Daoy (cell line): ENCODE data around the gene ERH. TPM values are rescaled to one million over a fixed set of nuclear protein-coding genes. Genes with fewer than 3 reads are reported as not detected.
"Not testable (repeated sequence)": the region's sequence is repeated elsewhere in the genome, so short reads cannot be mapped to it uniquely, and the experiment has no call there.

Experiments
- DNase-seq: peaks from one replicate; pipeline ENCODE4 v3.0.0-alpha.2; 2015; ENCODE audit warnings: low read depth
- total RNA-seq: library from RNA; depleted of rRNA; stranded (reverse); fragments of >200 nt; shearing (Covaris generic); gene quantifications from 2 replicates; pipeline ENCODE4 v1.2.3, GENCODE V29; 2014; rRNA removed

Gene ERH
- total RNA-seq: 262 and 280 TPM in 2 replicates

DNA sequence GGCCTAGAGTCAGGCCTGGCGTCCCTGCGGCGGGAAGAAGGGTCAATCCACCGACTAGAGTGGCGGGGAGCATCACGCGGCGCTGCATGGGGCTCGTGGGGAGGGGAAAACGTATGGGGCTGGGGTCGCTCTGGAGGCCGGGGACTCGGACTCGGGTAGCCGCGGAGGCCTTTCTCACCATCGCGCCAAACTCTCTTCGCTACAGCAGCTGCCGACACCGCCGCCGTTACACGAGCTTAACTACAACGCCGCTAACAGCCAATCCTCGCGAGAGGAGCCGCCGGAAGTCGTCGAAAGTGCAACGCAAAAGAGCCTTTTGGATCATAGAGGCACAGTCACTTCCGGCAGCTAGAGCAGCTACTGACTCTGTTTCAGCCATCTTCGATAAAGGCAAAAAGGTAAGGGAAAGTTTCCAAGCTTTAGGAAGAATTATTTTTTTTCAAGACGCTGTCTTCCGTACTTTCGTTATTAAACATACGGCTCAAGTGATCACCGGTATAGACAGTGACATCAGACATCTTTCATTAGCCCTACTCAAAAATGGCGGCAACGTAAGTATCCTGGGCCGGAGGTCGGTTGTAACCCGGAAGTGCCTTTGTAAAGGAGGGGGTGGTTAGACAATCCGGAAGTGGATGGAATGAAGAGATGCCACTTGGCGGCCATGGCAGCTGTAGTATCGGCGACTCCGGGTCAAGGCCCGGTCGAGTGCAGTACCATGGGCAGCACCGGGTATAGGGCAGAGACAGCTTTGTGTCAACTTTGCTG lies at the start of gene ERH, which contains the start of gene SLC39A9:
Gene ERH (minus strand): TSS at position 247 of the 765 bp plus-strand sequence. CDS start 66 bp downstream, at position 181.
Gene SLC39A9 (plus strand): TSS at position 640 of the 765 bp plus-strand sequence. CDS start 678 bp downstream, outside the sequence.
- DNase-seq: peak; percentile 98

DNA sequence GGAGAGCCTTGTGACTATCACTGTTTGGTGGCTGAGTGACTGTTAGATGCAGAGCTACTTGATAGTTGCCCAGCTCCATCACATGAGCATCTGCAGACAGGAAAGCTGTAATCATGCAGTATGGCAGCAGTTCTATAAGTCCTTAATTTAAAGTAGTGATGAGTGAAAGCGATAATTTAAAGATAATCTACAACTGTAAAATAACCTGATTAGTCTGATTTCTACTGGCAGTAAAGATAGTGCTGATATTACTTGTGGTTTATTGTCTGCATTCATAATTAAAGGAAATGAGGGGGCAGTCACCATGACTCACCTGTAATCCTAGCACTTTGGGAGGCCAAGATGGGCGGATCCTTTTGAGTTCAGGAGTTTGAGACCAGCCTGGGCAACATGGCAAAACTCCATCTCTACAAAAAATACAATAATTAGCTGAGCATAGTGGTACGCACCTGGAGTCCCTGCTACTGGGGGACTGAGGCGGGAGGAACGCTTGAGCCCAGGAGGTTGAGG lies 45.3 kb upstream of the ERH start:
- DNase-seq: peak; percentile 66

DNA sequence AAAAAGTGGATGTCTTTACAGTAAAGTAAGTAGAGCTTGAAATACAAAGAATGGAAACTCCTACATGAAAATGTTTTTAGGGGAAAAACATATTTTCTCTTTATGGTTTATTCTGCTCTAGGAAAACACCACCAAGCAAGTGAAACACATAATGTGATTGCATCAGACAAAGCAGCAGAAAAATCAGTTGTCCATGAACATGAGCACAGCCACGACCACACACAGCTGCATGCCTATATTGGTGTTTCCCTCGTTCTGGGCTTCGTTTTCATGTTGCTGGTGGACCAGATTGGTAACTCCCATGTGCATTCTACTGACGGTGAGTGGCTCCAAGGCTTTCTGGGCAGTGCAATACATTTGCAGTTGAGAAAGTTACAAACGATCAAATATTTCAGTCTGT lies 43.8 kb upstream of the ERH start:
- no peak for DNase-seq

DNA sequence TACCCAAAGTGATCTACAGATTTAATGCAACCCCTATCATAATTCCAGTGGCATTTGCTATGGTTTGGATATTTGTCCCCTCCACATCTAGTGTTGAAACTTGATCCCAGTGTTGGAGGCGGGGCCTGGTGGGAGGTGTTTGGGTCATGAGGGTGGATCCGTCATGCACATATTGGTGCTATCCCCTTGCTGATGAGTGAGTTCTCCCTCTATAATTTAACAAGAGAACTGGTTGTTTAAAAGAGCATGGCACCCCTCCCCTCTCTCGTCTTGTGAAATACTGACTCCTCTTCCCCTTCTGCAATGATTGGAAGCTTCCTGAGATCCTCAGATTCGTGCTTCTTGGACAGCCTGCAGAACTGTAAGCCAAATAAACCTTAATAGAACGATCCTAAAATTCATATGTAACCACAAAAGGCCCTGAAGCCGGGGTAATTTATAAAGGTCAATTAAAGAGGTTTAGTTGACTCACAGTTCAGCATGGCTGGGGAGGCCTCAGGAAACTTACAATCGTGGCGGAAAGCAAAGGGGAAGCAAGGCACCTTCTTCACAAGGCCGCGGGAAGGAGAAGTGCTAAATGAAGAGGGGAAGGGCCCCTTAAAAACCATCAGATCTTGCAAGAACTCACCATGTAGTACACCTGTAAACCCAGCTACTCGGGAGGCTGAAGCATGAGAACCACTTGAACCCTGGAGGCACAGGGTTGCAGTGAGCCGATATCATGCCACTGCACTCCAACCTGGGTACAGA lies 41.6 kb upstream of the ERH start:
- DNase-seq: no peak

DNA sequence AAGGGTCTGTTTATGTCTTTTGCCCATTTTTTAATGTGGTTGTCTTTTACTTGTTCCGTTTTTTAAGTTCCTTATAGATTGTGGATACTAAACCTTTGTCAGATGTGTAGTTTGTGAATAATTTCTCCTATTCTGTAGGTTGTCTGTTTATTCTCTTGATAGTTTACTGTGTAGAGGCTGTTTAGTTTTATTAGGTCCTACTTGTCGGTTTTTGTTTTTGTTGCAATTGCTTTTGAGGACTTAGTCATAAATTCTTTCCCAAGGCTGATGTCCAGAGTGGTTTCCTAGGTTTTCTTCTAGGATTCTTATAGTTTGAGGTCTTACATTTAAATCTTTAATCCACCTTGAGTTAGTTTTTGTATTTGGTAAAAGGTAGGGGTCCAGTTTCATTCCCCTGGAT lies 34.3 kb upstream of the ERH start:
- DNase-seq: no peak

DNA sequence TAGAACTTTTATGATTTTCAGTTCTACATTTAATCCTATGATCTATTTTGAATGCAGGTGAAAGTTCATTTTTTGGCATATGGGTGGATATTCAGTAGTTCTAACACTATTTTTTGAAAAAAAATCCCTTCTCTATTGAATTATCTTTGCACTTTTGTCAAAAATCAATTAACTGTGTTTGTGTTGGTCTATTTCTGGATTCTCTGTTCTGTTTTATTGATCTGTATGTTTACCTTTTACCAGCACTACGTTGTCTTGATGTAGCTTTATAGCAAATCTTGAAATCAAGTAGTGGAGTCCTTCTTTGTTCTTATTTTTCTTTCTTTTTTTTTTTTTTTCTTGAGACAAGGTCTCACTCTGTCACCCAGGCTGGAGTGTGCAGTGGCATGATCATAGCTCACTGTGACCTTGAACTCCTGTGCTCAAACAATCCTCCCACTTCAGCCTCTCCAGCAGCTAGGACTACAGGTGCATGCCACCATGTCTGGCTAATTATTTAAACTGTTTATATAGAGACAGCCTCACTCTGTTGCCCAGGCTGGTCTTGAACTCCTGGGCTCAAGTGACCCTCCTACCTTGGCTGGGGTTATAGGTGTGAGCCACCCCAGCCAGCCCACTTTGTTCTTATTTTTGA lies 32.3 kb upstream of the ERH start:
- DNase-seq: no peak

DNA sequence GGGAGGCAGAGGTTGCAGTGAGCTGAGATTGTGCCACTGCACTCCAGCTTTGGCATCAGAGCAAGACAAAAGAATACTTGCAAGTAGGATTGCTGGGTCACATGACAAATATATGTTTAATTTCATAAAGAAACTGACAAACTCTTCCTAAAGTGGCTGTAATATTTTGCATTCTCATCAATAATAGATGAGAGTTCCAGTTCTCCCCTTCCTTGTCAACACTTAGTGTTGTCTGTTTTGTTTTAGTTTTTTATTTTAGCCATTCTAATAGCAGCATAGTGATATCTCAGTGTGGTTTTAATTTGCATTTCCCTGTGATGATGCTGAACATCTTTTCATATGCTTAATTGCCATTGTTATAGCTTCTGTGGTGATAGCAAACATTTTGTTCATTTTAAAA lies 31.5 kb upstream of the ERH start:
- DNase-seq: no peak

DNA sequence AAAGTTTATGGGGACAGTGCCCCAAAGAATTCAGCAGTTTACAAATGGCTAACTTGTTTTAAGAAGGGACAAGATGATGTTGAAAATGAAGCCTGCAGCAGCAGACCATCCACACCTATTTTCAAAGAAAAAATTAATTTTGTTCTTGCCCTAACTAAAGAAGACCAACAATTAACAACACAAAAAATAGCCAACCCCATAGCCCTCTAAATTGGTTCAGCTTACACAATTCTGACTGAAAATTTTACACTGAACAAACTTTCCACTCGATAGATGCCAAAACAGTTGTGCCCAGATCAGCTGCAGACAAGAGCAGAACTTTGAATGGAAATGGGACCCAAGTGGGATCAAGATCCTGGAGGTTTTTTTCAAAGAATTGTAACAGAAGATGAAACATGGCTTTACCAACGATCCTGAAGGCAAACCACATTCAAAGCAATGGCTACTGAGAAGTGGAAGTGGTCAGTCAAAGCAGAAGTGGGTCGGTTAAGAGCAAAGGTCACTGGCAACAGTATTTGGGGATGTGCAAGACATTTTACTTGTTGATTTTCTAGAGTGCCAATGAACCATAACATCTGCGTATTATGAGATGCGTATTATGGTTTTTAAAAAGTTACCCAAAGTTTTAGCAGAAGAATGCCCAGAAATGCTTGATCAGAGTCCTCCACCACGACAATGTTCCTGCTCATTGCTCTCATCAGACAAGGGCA lies 30.3 kb upstream of the ERH start:
- no peak for DNase-seq

DNA sequence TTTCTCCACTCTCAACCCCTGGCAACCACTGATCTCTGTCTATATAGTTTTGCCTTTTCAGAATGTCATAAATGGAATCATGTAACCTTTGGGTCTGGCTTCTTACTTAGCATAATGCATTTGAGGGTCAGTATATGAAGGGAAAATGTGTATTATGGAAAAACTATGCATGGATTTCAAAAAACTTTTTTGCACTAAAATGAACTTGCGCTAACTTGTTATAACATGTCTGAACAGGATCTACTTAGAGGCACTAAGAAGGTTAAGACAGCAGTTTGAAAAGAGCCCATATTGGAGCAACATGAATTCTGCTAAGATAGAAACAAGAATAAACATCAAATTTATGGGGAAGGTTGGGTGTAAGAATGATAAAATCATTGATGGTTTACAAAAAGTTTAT lies 29.5 kb upstream of the ERH start:
- DNase-seq: no peak

DNA sequence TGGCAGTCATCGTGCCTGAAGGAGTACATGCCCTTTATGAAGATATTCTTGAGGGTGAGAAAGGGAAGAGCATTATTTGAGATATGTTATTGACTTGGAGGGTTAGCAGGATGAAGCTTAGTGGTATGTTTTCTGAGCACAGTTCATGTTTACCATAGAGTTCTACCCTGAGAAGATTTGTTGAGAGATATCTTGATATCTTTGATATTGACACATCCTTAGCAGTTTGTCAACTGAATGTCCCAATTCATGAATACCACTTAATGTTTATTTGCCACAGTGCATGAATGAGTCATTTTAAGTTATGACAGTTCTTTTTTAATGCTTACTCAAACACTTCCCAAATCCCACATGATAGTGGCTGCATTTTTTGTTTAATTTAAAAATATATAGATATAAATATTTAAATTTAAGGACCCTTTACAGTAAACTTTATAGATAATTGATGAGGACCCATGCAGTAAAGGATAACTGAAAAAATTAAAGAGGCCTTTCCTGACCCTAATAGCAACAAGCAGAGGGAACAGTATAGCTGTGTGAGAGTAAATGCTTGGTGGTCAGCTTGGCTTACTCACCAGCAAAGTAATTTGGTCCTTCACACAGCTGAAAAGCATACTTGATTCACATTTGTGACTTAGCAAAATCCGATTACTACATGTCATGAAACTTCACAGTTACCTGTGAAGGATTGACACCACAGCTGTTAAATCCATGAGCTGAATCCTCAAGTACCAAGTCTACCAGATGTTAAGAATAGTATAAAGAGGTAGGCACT lies 26.2 kb upstream of the ERH start:
- DNase-seq: no peak

DNA sequence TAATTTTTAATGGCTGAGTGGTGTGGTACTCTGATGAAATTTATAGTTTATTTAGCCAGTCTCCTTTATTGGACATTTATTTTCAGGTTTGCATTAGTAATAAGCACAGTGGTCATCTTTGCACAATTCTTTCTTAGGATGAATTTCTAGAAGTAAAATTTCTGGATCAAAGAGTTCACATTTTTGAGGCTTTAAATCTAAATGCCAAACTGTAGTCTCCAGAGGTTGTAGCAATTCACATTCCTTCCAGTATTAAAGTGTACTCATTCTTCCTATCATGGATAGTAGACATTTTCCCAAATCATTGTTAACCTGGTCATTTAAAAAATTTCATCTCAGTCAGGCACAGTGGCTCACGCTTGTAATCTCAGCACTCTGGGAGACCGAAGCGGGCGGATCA lies 25.2 kb upstream of the ERH start:
- DNase-seq: no peak

DNA sequence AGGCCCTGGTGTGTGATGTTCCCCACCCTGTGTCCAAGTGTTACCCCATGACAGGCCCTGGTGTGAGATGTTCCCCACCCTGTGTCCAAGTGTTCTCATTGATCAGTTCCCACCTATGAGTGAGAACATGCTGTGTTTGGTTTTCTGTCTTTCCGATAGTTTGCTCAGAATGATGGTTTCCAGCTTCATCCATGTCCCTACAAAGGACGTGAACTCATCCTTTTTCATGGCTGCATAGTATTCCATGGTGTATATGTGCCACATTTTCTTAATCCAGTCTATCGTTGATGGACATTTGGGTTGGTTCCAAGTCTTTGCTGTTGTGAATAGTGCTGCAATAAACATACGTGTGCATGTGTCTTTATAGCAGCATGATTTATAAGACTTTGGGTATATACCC lies 18.0 kb upstream of the ERH start:
- not testable (repeated sequence) for DNase-seq

DNA sequence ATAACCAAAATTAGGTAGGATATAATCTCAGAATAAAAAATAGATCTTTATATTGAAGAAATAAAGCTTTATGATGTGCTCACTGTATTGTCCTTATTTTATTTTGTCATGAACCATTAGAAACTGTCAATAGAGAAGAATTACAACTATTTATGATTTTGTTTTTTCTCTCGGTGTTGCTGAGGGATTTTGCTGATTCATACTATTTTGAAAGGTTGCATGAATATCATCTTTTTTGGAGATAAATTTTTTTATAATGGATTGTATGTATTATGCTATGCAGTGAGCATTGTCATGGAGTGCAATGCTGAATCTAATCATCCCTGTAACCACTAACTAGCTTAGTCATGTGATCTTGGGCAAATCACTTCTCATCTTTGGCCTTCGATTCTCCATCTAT lies 15.4 kb upstream of the ERH start:
- no peak for DNase-seq

DNA sequence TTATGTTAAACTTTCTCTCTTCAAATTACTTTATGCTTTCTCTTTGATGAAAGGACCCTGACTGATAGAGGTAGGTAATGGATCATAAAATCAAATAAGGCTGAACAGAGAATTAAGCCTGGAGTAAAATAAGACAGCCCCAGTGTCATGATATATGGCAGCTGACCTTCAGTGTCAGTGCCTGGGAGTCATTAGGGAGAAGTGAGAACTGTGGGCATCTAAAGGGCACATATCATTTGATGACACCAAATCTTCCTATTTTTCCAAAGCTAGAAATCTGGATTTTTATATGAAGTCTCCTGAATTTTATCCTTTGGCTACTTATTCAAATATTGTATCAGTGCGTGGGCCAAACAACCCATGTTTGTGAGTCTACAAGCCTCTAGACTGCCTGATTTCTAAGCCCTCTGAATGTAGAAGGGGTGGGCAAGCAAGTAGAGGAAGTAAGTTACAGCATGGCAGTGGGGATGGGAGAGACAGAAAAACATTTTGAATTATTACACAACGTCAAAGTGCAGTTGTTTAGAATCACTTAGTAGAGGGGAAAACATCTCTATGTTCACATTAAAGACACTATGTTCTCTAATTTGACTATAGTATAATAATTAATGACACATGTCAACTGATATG lies 10.3 kb upstream of the ERH start:
- no peak for DNase-seq

DNA sequence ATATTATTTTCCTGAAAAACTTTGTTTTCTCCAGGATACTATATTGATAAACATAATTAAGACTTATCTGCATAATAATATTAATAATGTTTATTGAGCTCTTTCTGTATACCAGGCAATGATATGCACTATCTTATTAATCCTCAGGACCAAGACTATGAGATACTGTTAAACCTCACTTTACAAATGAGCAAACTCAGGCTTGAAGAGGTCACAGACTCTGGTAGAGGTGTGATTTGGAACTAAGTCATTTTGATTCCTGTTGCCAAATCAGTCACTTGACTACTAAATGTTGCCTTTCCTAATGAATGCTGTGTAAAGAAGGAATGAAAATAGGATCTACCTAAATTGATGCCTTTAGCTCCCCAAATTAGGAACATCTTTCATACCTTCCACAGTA lies 7.7 kb upstream of the ERH start:
- DNase-seq: no peak

DNA sequence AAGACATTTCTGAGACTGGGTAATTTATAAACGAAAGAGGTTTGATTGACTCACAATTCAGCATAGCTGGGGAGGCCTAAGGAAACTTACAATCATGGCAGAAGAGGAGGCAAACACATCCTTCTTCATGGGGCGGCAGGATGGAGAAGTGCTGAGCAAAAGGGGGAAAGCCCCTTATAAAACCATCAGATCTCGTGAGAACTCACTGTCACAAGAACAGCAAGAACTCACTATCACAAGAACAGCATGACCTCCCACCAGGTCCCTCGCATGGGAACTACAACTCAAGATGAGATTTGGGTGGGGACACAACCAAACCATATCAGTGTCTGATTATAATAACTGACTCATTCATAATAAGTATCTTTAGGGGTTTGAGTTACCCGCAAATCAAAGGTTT lies 6.8 kb upstream of the ERH start:
- DNase-seq: no peak

DNA sequence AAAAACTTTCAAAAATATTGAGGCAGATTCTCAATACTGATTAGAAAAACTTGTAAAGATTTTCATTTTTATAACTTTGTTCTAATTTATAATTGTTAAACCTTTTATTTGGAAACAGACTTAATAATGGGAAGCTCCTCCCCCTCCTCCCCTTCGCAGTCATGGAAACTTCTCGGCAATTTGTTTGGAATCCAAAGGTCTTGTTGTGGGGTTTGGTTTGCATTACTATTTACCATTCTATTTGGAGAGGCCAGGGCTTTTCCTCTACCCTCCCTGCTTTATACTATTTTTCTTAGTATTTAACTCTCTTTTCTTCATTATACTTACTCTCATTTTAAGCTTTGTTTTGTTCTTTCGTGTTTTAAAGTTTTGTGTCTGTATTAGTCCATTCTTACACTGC lies 6.4 kb upstream of the ERH start:
- DNase-seq: no peak

DNA sequence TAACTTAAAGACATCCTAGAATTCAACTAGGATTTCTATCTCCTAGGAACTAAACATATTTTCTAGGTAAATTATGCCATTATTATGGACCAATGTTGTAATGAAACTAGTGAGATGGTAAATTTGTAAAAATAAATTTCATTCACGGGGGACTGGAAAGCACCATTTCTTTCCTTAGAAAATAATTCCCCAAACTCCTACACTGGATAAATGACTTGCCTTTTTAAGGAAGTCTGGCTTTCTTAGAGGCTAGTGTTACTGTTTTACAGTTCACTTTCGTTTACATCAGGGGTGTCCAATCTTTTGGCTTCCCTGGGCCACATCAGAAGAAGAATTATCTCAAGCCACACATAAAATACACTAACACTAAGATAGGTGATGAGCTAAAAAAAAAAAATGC lies 3.7 kb upstream of the ERH start:
- no peak for DNase-seq

DNA sequence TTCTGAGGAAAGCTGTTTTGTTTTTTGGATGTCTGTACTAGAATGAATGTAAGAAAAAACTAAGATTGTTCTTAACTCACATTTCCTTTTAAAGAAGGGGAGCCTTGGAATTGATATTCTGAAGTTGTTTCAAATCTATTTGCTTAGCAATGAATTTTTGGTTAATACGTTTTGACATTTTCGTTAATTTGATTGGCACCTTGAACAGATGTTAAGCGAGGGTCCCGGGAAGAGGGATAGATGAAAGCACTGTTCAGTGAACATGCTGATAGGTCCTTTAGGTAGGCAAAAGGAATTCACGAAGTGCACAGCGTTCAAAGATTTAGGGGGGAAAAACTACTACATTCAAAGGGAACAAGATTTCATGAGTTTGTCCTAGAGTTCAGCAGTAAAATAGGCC lies 2.1 kb upstream of the ERH start:
- no peak for DNase-seq

DNA sequence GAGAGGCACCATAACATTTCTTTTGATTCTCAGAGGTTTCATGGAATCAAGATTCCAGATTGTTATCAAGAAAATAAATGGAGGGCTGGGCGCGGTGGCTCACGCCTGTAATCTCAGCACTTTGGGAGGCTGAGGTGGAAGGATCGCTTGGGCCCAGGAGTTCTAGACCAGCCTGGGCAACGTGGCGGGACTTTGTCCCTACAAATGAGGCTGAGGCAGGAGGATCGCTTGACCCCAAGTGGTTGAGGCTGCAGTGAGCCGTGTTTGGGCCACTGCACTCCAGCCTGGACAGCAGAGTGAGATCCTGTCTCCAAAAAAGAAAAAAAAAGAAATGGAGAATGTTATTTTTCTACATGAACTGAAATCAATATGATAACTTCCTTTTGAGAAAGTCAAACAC lies 1.7 kb upstream of the ERH start:
- no peak for DNase-seq

DNA sequence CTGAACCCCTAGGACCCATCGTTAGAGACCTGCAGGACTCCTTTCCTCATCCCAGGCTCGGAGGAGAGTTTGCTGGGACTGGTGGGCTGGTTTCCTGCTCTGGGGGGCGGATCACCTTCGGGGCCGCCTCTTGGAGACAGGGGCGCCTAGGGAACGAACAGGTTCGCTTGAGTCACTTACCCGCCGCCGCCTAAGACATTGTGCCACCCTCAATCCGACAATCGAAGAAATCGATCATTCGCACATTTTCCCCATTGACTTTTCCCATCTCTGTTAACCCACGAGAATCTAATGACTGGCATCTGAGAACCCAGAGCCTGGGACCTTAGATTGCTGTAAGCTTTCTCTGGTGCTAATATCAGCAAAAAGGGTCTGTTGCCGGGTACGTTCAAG lies 715 bp upstream of the ERH start:
- no peak for DNase-seq
